Stimulated activated naive CD8-positive, alpha-beta T cell treated with anti-CD3 and anti-CD28 coated beads, Interleukin-15, amount 100 ng/mL, for 72 hours (primary cell): ENCODE measurements around the gene COMP.
A peak's percentile ranks its signal among the peaks of the same experiment; 100 is the strongest.
"Not testable (repeated sequence)": the region's sequence is repeated elsewhere in the genome, so short reads cannot be mapped to it uniquely, and the experiment has no call there.

Source experiments
- ATAC-seq: fragments of 150-1000 bp; cut with Tn5 transposase; 2 replicates; pipeline ENCODE4 v1.10.0; 2021; ENCODE audit warnings: mild to moderate bottlenecking, moderate library complexity
- DNase-seq, 2 donors: peaks; one replicate each; pipeline ENCODE4 v3.0.0; 2021 to 2022
- H3K27ac Mint-ChIP-seq, 2 donors: one replicate each; pipeline ENCODE4 v1.8.0; 2022; ENCODE audit warnings: mild to moderate bottlenecking in 2 of 2, mixed read lengths in 2 of 2, moderate library complexity in 2 of 2
- H3K27me3 Mint-ChIP-seq: one replicate; pipeline ENCODE4 v1.8.0; 2022; ENCODE audit warnings: mixed read lengths
- H3K4me1 Mint-ChIP-seq: one replicate; pipeline ENCODE4 v1.8.0; 2022; ENCODE audit warnings: mild to moderate bottlenecking, mixed read lengths
- H3K4me3 Mint-ChIP-seq, 2 donors: one replicate each; pipeline ENCODE4 v1.8.0; 2022; ENCODE audit warnings: mild to moderate bottlenecking in 2 of 2, mixed read lengths in 2 of 2, moderate library complexity in 1 of 2
- H3K9me3 Mint-ChIP-seq, 2 donors: one replicate each; pipeline ENCODE4 v1.8.0; 2022; ENCODE audit warnings: mixed read lengths in 2 of 2

The COMP gene

DNA sequence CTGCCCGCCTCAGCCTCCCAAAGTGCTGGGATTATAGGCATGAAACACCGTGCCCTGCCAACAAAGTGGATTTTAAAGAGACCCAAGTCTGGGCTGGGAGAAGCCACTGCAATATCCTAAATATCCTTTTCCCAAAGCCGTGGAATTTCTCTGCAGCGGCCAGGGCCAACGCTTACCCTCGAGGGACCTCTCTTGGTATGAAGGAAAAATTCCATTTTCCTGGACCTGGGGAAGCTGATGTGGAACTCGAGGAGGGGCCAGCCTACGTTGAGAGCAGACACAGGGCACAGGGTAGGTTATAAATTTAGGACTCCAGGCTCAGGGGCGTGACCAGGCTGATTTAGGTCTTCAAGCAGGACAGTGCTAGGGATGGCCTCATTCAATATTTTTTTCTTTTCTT is 23.0 kb upstream of the COMP start:
- Mint-ChIP-seq H3K9me3 (no peaks in the 10 kb centered on the region), H3K4me3 (no peak overlapping the region), H3K27me3 (peaks cover 17% of the 10 kb centered on the region), H3K4me1 (no peaks in the 10 kb centered on the region), H3K27ac (no peak overlapping the region)
- DNase-seq (no peak), ATAC-seq (no peak)

- not testable (repeated sequence) for DNase-seq, H3K9me3 Mint-ChIP-seq, ATAC-seq, H3K4me1 Mint-ChIP-seq, H3K27ac Mint-ChIP-seq, H3K4me3 Mint-ChIP-seq
- peaks cover 24% of the 10 kb centered on the region for H3K27me3 Mint-ChIP-seq
Measured at GRCh38 chr19:18811638-18812037, 20.5 kb upstream of the COMP start.

- Mint-ChIP-seq H3K4me3 (no peak overlapping the region), H3K27ac (peak overlapping the region in 1 of 2 donors; percentile 89), H3K4me1 (no peaks in the 10 kb centered on the region), H3K27me3 (peaks cover 24% of the 10 kb centered on the region), H3K9me3 (no peaks in the 10 kb centered on the region)
- DNase-seq (no peak), ATAC-seq (no peak)
Measured at GRCh38 chr19:18809149-18809868, 18.2 kb upstream of the COMP start.

DNA sequence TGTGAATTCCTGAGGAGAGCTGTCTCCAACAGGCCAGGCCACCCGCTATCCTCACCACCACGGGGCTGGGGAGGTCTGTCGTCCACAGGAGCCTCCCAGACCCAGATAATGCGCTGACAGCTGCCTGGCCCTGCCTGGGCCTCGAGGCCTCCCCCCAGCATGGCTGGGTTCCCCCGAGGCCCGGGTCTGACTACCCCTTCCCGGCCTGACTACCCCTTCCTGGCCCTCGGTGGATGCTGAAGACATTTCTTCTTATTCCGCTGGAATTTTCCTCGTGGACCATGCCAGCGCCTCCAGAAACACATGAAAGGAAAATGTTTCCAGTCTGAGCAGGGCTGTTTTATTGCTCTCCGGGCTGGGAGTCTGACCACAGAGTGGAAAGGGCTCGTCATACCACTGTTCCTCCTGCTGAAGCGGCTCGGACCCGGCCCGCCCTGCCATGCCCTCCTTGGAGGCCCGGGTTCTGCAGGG is 16.8 kb upstream of the COMP start:
- no peaks in the 10 kb centered on the region for H3K9me3 Mint-ChIP-seq
- peaks cover 24% of the 10 kb centered on the region for H3K27me3 Mint-ChIP-seq
- no peak overlapping the region for H3K4me3 Mint-ChIP-seq
- H3K4me1 Mint-ChIP-seq, result no peaks in the 10 kb centered on the region
- ATAC-seq (no peak), DNase-seq (no peak)
- H3K27ac Mint-ChIP-seq, result no peak overlapping the region

GRCh38 chr19:18804643-18805042 is 13.5 kb upstream of the COMP start:
- DNase-seq (no peak), ATAC-seq (no peak)
- Mint-ChIP-seq H3K27ac (no peak overlapping the region), H3K27me3 (peaks cover 20% of the 10 kb centered on the region), H3K4me3 (no peak overlapping the region), H3K4me1 (no peaks in the 10 kb centered on the region), H3K9me3 (no peaks in the 10 kb centered on the region)

- H3K27me3 Mint-ChIP-seq, result peaks cover 15% of the 10 kb centered on the region
- no peak for ATAC-seq
- H3K9me3 Mint-ChIP-seq, result no peaks in the 10 kb centered on the region
- DNase-seq, result no peak
- no peak overlapping the region for H3K27ac Mint-ChIP-seq
- H3K4me3 Mint-ChIP-seq, result no peak overlapping the region
- no peaks in the 10 kb centered on the region for H3K4me1 Mint-ChIP-seq
Measured at GRCh38 chr19:18804139-18804601, 13.1 kb upstream of the COMP start.

- peaks cover 10% of the 10 kb centered on the region for H3K27me3 Mint-ChIP-seq
- no peaks in the 10 kb centered on the region for H3K9me3 Mint-ChIP-seq
- H3K4me3 Mint-ChIP-seq, result no peak overlapping the region
- no peaks in the 10 kb centered on the region for H3K4me1 Mint-ChIP-seq
- ATAC-seq, result no peak
- peak overlapping the region in 1 of 2 donors; percentile 3 for H3K27ac Mint-ChIP-seq
- no peak for DNase-seq
Measured at GRCh38 chr19:18803550-18804138, 12.5 kb upstream of the COMP start.

GRCh38 chr19:18802354-18802753 is 11.2 kb upstream of the COMP start:
- Mint-ChIP-seq H3K27me3 (peaks cover 7% of the 10 kb centered on the region), H3K4me3 (no peak overlapping the region), H3K27ac (no peak overlapping the region), H3K4me1 (no peaks in the 10 kb centered on the region), H3K9me3 (no peaks in the 10 kb centered on the region)
- no peak for DNase-seq
- ATAC-seq, result no peak

DNA sequence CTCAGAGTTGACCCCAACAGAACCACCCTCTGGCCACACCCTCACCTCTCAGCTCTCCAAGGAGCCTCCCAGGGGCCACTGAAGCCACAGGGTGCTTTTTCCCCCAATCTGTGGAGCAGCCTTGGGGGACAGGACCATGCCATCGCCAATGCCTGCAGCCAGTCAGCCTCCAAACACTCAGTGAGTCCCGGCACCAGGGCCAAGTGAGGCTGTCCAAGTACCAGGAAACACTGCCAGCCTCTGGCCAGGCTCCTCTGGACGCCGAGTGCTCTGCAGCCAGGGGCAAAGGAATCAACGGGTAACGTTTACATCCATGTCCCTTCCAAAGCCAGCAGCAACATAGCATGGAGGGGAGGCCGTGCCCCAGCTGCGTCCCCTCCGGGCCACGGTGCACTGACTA is 9.5 kb upstream of the COMP start:
- ATAC-seq, result no peak

GRCh38 chr19:18800079-18800478 is 9.0 kb upstream of the COMP start:
- no peak for DNase-seq
- no peak for ATAC-seq
- Mint-ChIP-seq H3K4me1 (no peaks in the 10 kb centered on the region), H3K4me3 (no peak overlapping the region), H3K9me3 (no peaks in the 10 kb centered on the region), H3K27me3 (peaks cover 10% of the 10 kb centered on the region), H3K27ac (no peak overlapping the region)

More for the DNA sequence above, 9.5 kb upstream of the COMP start:
- no peak overlapping the region for H3K4me3 Mint-ChIP-seq
- no peak for DNase-seq
- peaks cover 7% of the 10 kb centered on the region for H3K27me3 Mint-ChIP-seq
- no peaks in the 10 kb centered on the region for H3K9me3 Mint-ChIP-seq
- H3K4me1 Mint-ChIP-seq, result no peaks in the 10 kb centered on the region
- no peak overlapping the region for H3K27ac Mint-ChIP-seq

- Mint-ChIP-seq H3K4me3 (no peak overlapping the region), H3K4me1 (no peaks in the 10 kb centered on the region), H3K9me3 (no peaks in the 10 kb centered on the region), H3K27ac (no peak overlapping the region), H3K27me3 (peaks cover 16% of the 10 kb centered on the region)
- no peak for DNase-seq
- no peak for ATAC-seq
Measured at GRCh38 chr19:18799389-18799970, 8.4 kb upstream of the COMP start.

- DNase-seq (no peak), ATAC-seq (no peak)
- Mint-ChIP-seq H3K4me1 (no peaks in the 10 kb centered on the region), H3K27me3 (peaks cover 23% of the 10 kb centered on the region), H3K9me3 (no peaks in the 10 kb centered on the region), H3K27ac (no peak overlapping the region), H3K4me3 (no peak overlapping the region)
Measured at GRCh38 chr19:18798384-18799352, 7.6 kb upstream of the COMP start.

- H3K27ac Mint-ChIP-seq, result no peak overlapping the region
- DNase-seq (no peak), ATAC-seq (no peak)
- H3K4me1 Mint-ChIP-seq, result no peaks in the 10 kb centered on the region
- H3K9me3 Mint-ChIP-seq, result no peaks in the 10 kb centered on the region
- peaks cover 41% of the 10 kb centered on the region for H3K27me3 Mint-ChIP-seq
- no peak overlapping the region for H3K4me3 Mint-ChIP-seq
Measured at GRCh38 chr19:18796239-18796638, 5.1 kb upstream of the COMP start.

- Mint-ChIP-seq H3K27me3 (peaks cover 47% of the 10 kb centered on the region), H3K9me3 (no peaks in the 10 kb centered on the region), H3K4me1 (peaks cover 6% of the 10 kb centered on the region), H3K4me3 (no peak overlapping the region), H3K27ac (no peak overlapping the region)
- DNase-seq (no peak), ATAC-seq (no peak)
Measured at GRCh38 chr19:18795540-18795939, 4.4 kb upstream of the COMP start.

DNA sequence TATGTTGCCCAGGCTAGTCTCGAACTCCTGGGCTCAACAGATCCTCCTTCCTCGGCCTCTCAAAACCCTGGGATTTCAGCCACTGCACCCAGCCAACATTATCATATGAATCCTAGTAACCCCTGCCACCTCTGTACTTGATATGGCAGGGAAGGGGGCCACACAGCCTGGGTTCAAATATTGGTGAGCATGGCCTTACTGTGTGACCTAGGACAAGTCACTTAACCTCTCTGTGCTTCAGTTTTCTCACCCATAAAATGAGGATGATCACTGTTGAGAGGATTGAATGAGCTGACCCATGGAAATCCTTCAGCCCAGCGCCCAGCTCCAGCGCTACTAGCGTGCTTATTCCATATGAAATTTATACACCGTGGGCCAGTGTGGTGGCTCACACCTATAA is 3.6 kb upstream of the COMP start:
- Mint-ChIP-seq H3K27me3 (peaks cover 55% of the 10 kb centered on the region), H3K27ac (no peak overlapping the region), H3K4me3 (no peak overlapping the region), H3K4me1 (peaks cover 15% of the 10 kb centered on the region), H3K9me3 (no peaks in the 10 kb centered on the region)
- ATAC-seq, result no peak
- DNase-seq, result no peak
